NOMO-1 treated with DMSO at 0.1 percent for 48 hours (cell line): Measurements from ENCODE around the gene DBP.
"Not testable (repeated sequence)": the region's sequence is repeated elsewhere in the genome, so short reads cannot be mapped to it uniquely, and the experiment has no call there.

ENCODE experiments used
- DNase-seq: peaks from one replicate; lab custom pipeline; 2025; ENCODE audit not compliant: unreplicated experiment; lab: John Stamatoyannopoulos, UW

Gene DBP

GRCh38 chr19:48668332-48668731 is 31.2 kb upstream of the DBP start:
- DNase-seq = no peak

DNA sequence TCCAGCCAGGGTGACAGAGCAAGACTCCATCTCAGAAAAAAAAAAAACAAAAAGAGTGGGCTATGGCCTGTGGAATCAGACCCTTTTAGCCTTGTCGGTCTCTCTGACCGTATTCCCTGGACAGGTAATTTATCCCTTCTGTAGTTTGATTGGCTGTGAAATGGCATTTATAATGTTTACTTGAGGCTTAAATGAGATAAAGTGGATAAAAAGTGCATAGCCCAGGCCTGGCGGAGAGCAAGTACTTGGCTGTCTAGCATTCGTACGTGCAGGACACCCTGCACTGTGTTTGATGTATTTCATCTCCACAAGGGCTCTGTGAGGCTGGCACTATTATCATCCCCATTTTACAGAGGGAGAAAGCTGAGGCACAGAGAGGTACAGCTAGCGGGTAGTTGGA is 28.6 kb upstream of the DBP start:
- DNase-seq = no peak

- DNase-seq = no peak
These were observed 27.3 kb upstream of the DBP start for GRCh38 chr19:48664476-48664875.

- no peak for DNase-seq
These were observed 26.5 kb upstream of the DBP start for GRCh38 chr19:48663667-48664066.

DNA sequence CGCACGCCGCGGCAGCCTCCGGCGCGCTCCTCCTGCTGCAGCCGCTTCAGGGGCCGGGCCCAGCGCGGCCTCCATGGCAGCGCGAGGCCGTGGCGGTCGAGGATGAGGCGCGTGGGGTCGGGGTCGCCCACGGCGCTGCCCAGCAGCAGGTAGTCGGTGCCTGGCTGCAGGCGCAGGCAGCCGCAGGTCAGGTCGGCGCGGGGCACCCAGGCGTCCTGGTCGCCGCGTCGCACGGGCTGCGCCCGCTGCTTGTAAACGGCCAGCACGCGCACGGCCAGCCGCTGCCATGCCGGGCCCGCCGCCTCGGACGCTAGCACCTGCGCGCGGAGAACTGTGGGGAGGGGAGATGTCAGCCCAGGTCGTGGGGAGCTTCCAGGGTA is 24.5 kb upstream of the DBP start:
- DNase-seq = no peak

DNA sequence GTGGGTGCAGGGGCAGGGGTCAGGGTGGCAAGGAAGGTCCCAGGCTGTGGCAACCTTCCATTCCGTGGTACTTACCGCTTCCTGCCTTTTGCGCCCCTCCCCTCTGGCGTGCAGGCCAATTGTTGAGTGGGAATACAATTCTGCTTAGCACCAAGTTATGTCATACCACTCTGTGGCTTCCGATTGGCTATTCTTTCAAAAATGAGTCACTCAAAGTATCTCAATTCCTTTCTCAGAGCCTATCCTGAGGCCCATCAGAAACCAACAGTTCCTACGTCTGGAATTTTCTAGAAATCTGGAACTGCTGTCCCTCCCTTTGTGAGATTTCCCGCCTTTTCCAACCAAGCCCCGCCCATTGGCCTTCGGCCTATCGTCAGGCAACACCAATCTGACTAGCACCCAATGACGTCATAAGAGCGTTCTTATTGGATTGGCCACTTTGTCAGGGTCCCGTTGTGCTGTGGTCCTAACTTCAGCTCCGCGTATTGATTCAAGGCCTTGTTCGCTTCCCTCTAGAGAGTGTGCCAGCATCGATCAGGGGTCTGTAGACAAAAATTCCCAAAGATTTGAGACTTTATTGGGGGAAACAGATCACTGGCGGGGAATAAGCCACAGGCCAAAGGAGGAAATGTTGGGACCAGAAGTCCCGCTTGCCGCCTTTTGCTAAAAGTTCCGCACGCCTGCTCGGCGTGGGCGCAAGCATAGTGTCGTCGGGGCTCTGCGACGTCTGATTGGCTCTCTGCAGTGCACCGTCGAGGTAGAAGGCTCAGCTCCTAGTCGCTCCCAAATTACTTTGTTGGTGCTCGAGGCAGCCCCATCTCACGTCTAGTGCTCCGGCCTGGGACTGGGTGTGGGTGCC is 23.9 kb upstream of the DBP start:
- peak; percentile 91 for DNase-seq

GRCh38 chr19:48659768-48660167 is 22.6 kb upstream of the DBP start:
- peak; percentile 42 for DNase-seq

DNA sequence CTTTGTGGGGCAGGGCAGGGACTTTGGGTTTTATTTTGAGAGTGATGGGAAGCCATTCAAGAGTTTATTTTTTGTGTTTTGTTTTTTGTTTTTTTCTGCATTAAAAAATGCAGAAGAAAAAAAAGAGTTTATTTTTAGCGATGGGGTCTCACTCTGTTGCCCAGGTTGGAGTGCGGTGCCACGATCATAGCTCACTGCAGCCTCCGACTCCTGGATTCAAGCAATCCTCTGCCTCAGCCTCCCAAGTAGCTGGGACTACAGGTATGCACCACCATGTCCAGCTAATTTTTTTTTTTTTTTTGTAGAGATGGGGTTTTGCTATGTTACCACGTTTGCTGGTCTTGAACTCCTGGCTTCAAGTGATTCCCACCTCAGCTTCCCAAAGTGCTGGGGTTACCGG is 21.3 kb upstream of the DBP start:
- no peak for DNase-seq

- not testable (repeated sequence) for DNase-seq
These were observed 20.6 kb upstream of the DBP start for GRCh38 chr19:48657828-48658227.

GRCh38 chr19:48656840-48657474 is 19.8 kb upstream of the DBP start:
- DNase-seq = no peak

- no peak for DNase-seq
These were observed 17.3 kb upstream of the DBP start for GRCh38 chr19:48654299-48655059.

- DNase-seq = no peak
These were observed 14.5 kb upstream of the DBP start for GRCh38 chr19:48651683-48652048.

DNA sequence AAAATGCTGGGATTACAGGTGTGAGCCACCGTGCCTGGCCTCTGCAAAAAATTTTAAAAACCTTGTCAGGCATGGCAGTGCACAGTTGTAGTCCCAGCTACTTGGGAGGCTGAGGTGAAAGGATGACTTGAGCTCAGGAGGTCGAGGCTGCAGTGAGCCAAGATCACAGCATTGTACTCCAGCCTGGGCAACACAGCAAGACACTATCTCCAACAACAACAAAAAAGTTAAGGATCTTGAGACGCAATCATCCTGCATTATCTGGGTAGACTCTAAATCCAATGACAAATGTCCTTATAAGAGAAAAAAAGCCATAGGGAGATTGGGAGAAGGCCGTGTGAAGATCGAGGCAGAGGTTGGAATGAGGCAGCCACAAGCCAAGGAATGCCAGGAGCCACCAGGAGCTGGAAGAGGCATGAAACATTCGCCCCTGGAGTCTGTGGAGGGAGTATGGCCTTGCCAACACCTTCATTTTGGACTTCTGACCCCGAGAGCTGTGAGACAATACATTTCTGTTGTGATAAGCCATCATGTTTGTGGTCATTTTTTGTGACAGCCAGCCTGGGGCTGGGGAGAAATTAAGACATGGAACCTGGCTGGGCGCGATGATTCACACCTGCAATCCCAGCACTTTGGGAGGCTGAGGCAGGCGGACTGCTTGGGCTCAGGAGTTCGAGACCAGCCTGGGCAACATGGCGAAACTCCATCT is 13.9 kb upstream of the DBP start:
- no peak for DNase-seq

- DNase-seq = no peak
These were observed 11.0 kb upstream of the DBP start for GRCh38 chr19:48648134-48648533.

- no peak for DNase-seq
These were observed 9.6 kb upstream of the DBP start for GRCh38 chr19:48646722-48647216.

DNA sequence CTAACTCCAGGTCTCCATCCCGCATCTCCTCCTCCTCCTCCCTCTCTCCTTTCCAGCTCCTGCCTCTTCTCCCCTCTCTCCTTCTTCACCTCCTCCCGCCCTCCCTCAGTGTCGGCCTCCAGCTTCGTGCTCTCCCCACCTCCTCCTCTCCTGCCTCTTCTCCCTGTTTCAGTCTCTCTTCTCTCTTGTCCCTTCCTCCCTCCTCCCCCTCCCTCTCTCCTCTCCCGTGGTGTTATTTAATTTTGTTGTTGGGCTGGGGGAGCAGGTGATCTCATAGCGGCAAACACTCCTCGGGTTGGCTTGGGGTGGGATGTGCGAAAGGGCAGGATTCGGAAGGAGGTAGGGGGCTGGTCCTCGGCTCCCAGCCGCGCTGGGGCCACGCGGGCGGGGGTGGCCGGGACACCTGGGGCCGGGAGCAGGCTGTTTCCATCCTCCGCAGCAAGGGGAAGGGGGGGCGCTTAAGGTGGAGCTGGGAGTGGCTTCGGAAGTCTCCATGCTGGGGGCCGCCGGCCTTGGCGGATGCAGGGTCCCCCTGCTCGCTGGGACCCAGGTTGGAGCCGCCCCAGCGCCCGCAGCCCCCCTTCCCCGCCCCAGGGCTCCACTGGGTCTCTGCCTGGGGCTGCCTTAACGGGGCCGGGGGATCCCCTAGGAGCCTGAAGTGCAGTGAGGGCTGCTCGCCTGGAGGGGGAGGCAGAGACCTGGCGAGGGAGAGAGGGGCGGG is 9.0 kb upstream of the DBP start, which contains the start of gene CA11:
TSS of gene CA11 (minus strand) at position 187 of the 721 bp plus-strand sequence. CDS start 555 bp downstream, outside the sequence.
- peak; percentile 86 for DNase-seq

DNA sequence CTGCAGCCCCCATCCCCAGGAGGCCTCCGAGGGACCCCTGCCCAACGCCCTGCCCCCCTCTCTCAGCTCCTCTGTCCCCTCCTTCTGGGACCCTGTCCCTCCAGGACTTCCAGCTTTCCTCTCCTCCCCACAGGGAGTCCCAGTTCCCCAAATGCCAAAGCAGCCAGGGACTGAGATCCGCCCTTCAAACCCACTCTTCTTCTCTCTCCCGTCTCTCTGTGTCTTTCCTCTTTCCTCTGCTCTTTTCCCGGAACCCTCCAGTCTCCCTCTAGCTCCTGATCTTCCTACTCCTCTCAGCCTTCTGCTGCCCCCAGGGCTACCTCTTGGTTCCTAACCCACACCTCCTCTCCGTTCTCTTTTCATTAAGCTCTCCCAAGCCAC is 8.4 kb upstream of the DBP start:
- no peak for DNase-seq

DNA sequence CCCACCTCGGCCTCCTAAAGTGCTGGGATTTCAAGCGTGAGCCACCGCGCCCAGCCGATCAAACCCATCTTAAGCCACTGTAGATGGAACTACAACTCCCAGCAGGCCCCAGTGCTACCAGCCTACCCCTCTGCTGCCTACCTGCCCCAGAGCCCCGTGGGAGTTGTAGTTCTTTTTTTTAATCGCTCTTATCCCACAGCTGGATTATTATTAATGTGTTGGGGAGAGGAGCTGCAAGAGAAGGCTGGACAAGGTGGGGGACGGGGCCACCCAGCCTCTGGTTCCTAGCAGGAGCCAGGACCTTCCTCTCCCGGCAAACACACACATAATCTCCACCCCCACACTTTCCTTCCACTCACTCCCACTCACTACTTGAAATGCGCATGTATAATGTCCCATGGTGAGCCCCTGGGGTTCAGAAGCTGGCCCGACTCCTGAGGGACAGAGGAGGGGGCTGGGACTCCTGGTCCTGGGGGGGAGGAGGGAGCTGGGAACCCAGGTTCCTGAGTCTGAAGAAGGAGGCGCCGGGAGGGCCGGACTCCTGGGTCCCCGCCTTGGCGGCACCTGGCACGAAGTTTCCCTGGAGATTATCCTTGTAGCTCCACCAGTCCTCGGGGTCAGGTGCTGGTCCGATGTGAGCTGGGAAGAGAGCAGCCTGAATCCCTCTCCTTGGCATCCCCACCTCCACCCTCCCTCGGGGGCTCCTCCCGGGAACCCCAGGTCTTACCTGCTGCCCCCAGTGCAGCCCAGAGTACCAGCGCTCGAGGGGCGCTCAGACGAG is 7.8 kb upstream of the DBP start:
- peak; percentile 67 for DNase-seq

- no peak for DNase-seq
These were observed 7.2 kb upstream of the DBP start for GRCh38 chr19:48644355-48644754.

- no peak for DNase-seq
These were observed 5.7 kb upstream of the DBP start for GRCh38 chr19:48642862-48643261.
